HEK293 (cell line): ENCODE results near the gene GLRX2.
A peak's percentile ranks its signal among the peaks of the same experiment; 100 is the strongest.

Experiments used
- CTCF ChIP-seq: fragments of 450-650 bp; formaldehyde crosslinking; IDR thresholded peaks from 2 replicates; pipeline ENCODE4 v1.5.1; 2016; ENCODE audit warnings: missing biosample characterization, missing genetic modification characterization
- EGR2 ChIP-seq: fragments of 450-650 bp; formaldehyde crosslinking; IDR thresholded peaks from 2 replicates; pipeline ENCODE4 v1.5.1; 2016; ENCODE audit warnings: low read depth, missing biosample characterization, missing genetic modification characterization
- GFI1B ChIP-seq: fragments of 450-650 bp; formaldehyde crosslinking; IDR thresholded peaks from 2 replicates; pipeline ENCODE4 v1.5.1; 2016; ENCODE audit warnings: missing biosample characterization, missing genetic modification characterization
- KLF1 ChIP-seq: fragments of 450-650 bp; formaldehyde crosslinking; IDR thresholded peaks from 2 replicates; pipeline ENCODE4 v1.5.1; 2016; ENCODE audit warnings: missing biosample characterization, missing genetic modification characterization
- KLF10 ChIP-seq: fragments of 450-650 bp; IDR thresholded peaks from 2 replicates; pipeline ENCODE4 v1.5.1; 2018; ENCODE audit warnings: missing biosample characterization, mild to moderate bottlenecking, missing genetic modification characterization
- PATZ1 ChIP-seq: fragments of 450-650 bp; formaldehyde crosslinking; IDR thresholded peaks from 2 replicates; pipeline ENCODE4 v1.5.1; 2016; ENCODE audit warnings: missing biosample characterization, missing genetic modification characterization
- RBAK ChIP-seq: fragments of 450-650 bp; formaldehyde crosslinking; IDR thresholded peaks from 2 replicates; pipeline ENCODE4 v1.5.1; 2016; ENCODE audit warnings: missing biosample characterization, missing genetic modification characterization
- ZBTB11 ChIP-seq: fragments of 450-650 bp; formaldehyde crosslinking; conservative IDR thresholded peaks from 2 replicates; pipeline ENCODE4 v1.5.1; 2016; ENCODE audit warnings: low read depth, missing biosample characterization, missing genetic modification characterization
- ZBTB26 ChIP-seq: fragments of 450-650 bp; formaldehyde crosslinking; optimal IDR thresholded peaks from 2 replicates; pipeline ENCODE3; 2016; ENCODE audit warnings: missing biosample characterization, mild to moderate bottlenecking, missing genetic modification characterization
- ZNF10 ChIP-seq: fragments of 450-650 bp; formaldehyde crosslinking; IDR thresholded peaks from 2 replicates; pipeline ENCODE4 v1.5.1; 2017; ENCODE audit warnings: missing biosample characterization, missing genetic modification characterization
- ZNF121 ChIP-seq: fragments of 450-650 bp; formaldehyde crosslinking; IDR thresholded peaks from 2 replicates; pipeline ENCODE4 v1.5.1; 2016; ENCODE audit warnings: missing biosample characterization, missing genetic modification characterization
- ZNF239 ChIP-seq: fragments of 450-650 bp; formaldehyde crosslinking; IDR thresholded peaks from 2 replicates; pipeline ENCODE4 v1.5.1; 2016; ENCODE audit warnings: missing biosample characterization, missing genetic modification characterization
- ZNF335 ChIP-seq: fragments of 450-650 bp; formaldehyde crosslinking; conservative IDR thresholded peaks from 2 replicates; pipeline ENCODE4 v1.5.1; 2016; ENCODE audit warnings: missing biosample characterization, missing genetic modification characterization
- ZNF391 ChIP-seq: fragments of 450-650 bp; formaldehyde crosslinking; IDR thresholded peaks from 2 replicates; pipeline ENCODE4 v1.5.1; 2016; ENCODE audit warnings: low read depth, missing biosample characterization, missing genetic modification characterization, borderline replicate concordance
- ZNF423 ChIP-seq: fragments of 450-650 bp; formaldehyde crosslinking; IDR thresholded peaks from 2 replicates; pipeline ENCODE4 v1.5.1; 2016; ENCODE audit warnings: missing biosample characterization, missing genetic modification characterization
- ZNF426 ChIP-seq: fragments of 450-650 bp; formaldehyde crosslinking; IDR thresholded peaks from 2 replicates; pipeline ENCODE4 v1.5.1; 2017; ENCODE audit warnings: missing biosample characterization, missing genetic modification characterization, mild to moderate bottlenecking, inconsistent platforms, moderate library complexity
- ZNF449 ChIP-seq: fragments of 450-650 bp; formaldehyde crosslinking; IDR thresholded peaks from 2 replicates; pipeline ENCODE4 v1.5.1; 2017; ENCODE audit warnings: missing biosample characterization, mild to moderate bottlenecking, missing genetic modification characterization, moderate library complexity
- ZNF488 ChIP-seq: fragments of 450-650 bp; formaldehyde crosslinking; IDR thresholded peaks from 2 replicates; pipeline ENCODE4 v1.5.1; 2016; ENCODE audit warnings: missing biosample characterization, missing genetic modification characterization
- ZNF529 ChIP-seq: fragments of 450-650 bp; formaldehyde crosslinking; IDR thresholded peaks from 2 replicates; pipeline ENCODE4 v1.5.1; 2017; ENCODE audit warnings: missing genetic modification characterization, missing biosample characterization; ENCODE audit not compliant: insufficient replicate concordance
- ZNF555 ChIP-seq: fragments of 450-650 bp; formaldehyde crosslinking; conservative IDR thresholded peaks from 2 replicates; pipeline ENCODE4 v1.5.1; 2017; ENCODE audit warnings: missing biosample characterization, mild to moderate bottlenecking, missing genetic modification characterization, inconsistent platforms
- ZNF558 ChIP-seq: fragments of 450-650 bp; formaldehyde crosslinking; IDR thresholded peaks from 2 replicates; pipeline ENCODE4 v1.5.1; 2016; ENCODE audit warnings: missing biosample characterization, missing genetic modification characterization
- TF ChIP-seq, protein P1 (sequence below): fragments of 450-650 bp; formaldehyde crosslinking; IDR thresholded peaks from 2 replicates; pipeline ENCODE4 v1.5.1; 2016; ENCODE audit warnings: missing biosample characterization, missing genetic modification characterization
- TF ChIP-seq, protein P2 (sequence below): fragments of 450-650 bp; formaldehyde crosslinking; IDR thresholded peaks from 2 replicates; pipeline ENCODE4 v1.5.1; 2016; ENCODE audit warnings: missing biosample characterization, missing genetic modification characterization

GLRX2 gene

DNA sequence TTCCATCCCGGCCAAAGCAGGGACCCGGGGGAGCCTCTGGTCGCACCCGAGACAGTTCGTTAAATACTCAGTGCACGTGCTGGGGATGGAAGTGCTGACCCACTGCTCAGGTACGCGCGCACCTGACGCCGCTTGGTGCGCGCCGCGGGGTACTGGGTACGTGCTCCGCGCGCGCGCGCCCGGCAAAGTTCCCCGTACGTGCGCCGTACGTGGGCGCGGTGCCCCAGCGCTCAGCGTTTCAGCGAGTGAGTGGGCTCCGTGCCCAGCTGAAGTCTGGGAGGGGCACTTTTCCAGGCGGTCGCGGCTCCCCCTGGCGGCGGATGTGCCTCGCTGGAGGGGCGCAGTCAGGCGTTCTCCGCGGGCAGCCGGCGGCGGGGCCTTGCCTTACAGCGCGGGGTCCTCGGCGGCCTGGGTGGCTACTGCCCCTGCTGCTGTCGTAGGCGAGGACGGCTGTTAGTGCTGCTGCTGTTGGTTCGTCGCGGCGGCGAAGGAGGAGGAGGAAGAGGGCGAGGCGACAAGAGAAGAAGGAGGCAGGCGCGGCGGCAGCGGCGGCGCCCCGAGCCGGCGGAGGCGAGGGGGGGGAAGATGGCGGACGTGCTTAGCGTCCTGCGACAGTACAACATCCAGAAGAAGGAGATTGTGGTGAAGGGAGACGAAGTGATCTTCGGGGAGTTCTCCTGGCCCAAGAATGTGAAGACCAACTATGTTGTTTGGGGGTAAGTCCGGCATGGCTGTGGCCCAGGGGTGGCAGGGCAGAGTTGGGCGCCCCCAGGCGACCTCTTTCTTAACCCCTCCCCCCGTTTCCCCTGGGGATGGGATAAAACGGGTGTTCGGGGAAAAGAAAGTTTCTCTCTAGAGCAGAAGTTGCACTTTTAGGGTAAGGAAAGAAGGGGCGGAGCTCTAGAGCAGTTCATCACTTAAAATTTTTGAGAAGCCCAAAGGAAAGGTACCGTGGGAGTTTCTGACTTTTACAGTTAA lies 16.7 kb upstream of the GLRX2 start, which contains the start of gene CDC73 (continued):
- peak; percentile 94 for TF ChIP-seq ZNF423
- peak; percentile 35; the same call in 1 of the 2 replicates for TF ChIP-seq ZNF121 (tag by site-specific recombination)
- TF ChIP-seq KLF10, result peak; percentile 95
- no peak for TF ChIP-seq RBAK (tag by site-specific recombination)
- 0 out of 2 replicates have a peak, but pooled peaks have one; percentile 36 for TF ChIP-seq ZBTB11 (tag by site-specific recombination)
- TF ChIP-seq, protein P1, sequence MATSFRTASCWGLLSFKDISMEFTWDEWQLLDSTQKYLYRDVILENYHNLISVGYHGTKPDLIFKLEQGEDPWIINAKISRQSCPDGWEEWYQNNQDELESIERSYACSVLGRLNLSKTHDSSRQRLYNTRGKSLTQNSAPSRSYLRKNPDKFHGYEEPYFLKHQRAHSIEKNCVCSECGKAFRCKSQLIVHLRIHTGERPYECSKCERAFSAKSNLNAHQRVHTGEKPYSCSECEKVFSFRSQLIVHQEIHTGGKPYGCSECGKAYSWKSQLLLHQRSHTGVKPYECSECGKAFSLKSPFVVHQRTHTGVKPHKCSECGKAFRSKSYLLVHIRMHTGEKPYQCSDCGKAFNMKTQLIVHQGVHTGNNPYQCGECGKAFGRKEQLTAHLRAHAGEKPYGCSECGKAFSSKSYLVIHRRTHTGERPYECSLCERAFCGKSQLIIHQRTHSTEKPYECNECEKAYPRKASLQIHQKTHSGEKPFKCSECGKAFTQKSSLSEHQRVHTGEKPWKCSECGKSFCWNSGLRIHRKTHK (tag by site-specific recombination), result no peak
- TF ChIP-seq ZNF426 (tag by site-specific recombination), result no peak
- TF ChIP-seq PATZ1 (tag by site-specific recombination), result peak; percentile 94
- TF ChIP-seq ZNF449 (tag by site-specific recombination), result no peak; the same call in none of the 2 replicates
- TF ChIP-seq ZNF239 (tag by site-specific recombination), result 0 out of 2 replicates have a peak, but pooled peaks have one; percentile 35
- peak; percentile 93 for TF ChIP-seq KLF1 (tag by site-specific recombination)
- TF ChIP-seq GFI1B (tag by site-specific recombination), result no peak
- TF ChIP-seq CTCF (tag by site-specific recombination), result peak; percentile 100
- TF ChIP-seq, protein P2, sequence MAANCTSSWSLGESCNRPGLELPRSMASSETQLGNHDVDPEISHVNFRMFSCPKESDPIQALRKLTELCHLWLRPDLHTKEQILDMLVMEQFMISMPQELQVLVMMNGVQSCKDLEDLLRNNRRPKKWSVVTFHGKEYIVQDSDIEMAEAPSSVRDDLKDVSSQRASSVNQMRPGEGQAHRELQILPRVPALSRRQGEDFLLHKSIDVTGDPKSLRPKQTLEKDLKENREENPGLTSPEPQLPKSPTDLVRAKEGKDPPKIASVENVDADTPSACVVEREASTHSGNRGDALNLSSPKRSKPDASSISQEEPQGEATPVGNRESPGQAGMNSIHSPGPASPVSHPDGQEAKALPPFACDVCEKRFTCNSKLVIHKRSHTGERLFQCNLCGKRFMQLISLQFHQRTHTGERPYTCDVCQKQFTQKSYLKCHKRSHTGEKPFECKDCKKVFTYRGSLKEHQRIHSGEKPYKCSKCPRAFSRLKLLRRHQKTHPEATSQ, result peak; percentile 7
- TF ChIP-seq ZNF555 (tag by site-specific recombination), result no peak
- TF ChIP-seq ZBTB26 (tag by site-specific recombination), result peak; percentile 99
- no peak for TF ChIP-seq ZNF488 (tag by site-specific recombination)
- TF ChIP-seq ZNF10 (tag by site-specific recombination), result peak; percentile 87
- peak; percentile 88; the same call in 1 of the 2 replicates for TF ChIP-seq ZNF391 (tag by site-specific recombination)
- TF ChIP-seq EGR2 (tag by site-specific recombination), result peak; percentile 92
- TF ChIP-seq ZNF335 (tag by site-specific recombination), result peak; percentile 99
- 0 out of 2 replicates have a peak, but pooled peaks have one; percentile 13 for TF ChIP-seq ZNF558 (tag by site-specific recombination)
- TF ChIP-seq ZNF529 (tag by site-specific recombination), result no peak
